Measurements from ENCODE around the gene KLHL24.
"Not testable (repeated sequence)": the region's sequence is repeated elsewhere in the genome, so short reads cannot be mapped to it uniquely, and the experiment has no call there.

KLHL24 gene

GRCh38 chr3:183634707-183635106 is 716 bp upstream of the KLHL24 start:
- DNase-seq (ENCODE audit: low read depth in 1 of 2, low spot score in 1 of 2) = no peak

GRCh38 chr3:183635107-183635430 is 354 bp upstream of the KLHL24 start:
- no peak for DNase-seq (ENCODE audit: low read depth in 1 of 2, low spot score in 1 of 2)

GRCh38 chr3:183636221-183637105 is 1.0 kb downstream of the KLHL24 start:
- peak; percentile 74 to 83 for DNase-seq (ENCODE audit: low read depth in 1 of 2, low spot score in 1 of 2)

- DNase-seq (ENCODE audit: low read depth in 1 of 2, low spot score in 1 of 2) = no peak
Measured at GRCh38 chr3:183637106-183637486, 1.7 kb downstream of the KLHL24 start.

GRCh38 chr3:183637633-183638032 is 2.2 kb downstream of the KLHL24 start:
- not testable (repeated sequence) for DNase-seq (ENCODE audit: low read depth in 1 of 2, low spot score in 1 of 2)

- no peak for DNase-seq (ENCODE audit: low read depth in 1 of 2, low spot score in 1 of 2)
Measured at GRCh38 chr3:183638101-183638852, 2.9 kb downstream of the KLHL24 start.

- not testable (repeated sequence) for DNase-seq (ENCODE audit: low read depth in 1 of 2, low spot score in 1 of 2)
Measured at GRCh38 chr3:183640635-183641034, 5.2 kb downstream of the KLHL24 start.

- no peak for DNase-seq (ENCODE audit: low read depth in 1 of 2, low spot score in 1 of 2)
Measured at GRCh38 chr3:183641882-183642281, 6.5 kb downstream of the KLHL24 start.

GRCh38 chr3:183644244-183644643 is 8.8 kb downstream of the KLHL24 start:
- DNase-seq (ENCODE audit: low read depth in 1 of 2, low spot score in 1 of 2) = no peak

- no peak for DNase-seq (ENCODE audit: low read depth in 1 of 2, low spot score in 1 of 2)
Measured at GRCh38 chr3:183645254-183645653, 9.8 kb downstream of the KLHL24 start.

- no peak for DNase-seq (ENCODE audit: low read depth in 1 of 2, low spot score in 1 of 2)
Measured at GRCh38 chr3:183650554-183650953, 15.1 kb downstream of the KLHL24 start.

- no peak for DNase-seq (ENCODE audit: low read depth in 1 of 2, low spot score in 1 of 2)
Measured at GRCh38 chr3:183653209-183654064, 18.0 kb downstream of the KLHL24 start.

GRCh38 chr3:183654727-183655126 is 19.3 kb downstream of the KLHL24 start:
- DNase-seq (ENCODE audit: low read depth in 1 of 2, low spot score in 1 of 2) = no peak

- DNase-seq (ENCODE audit: low read depth in 1 of 2, low spot score in 1 of 2) = no peak
Measured at GRCh38 chr3:183662099-183662498, 26.7 kb downstream of the KLHL24 start.

- DNase-seq (ENCODE audit: low read depth in 1 of 2, low spot score in 1 of 2) = no peak
Measured at GRCh38 chr3:183664913-183665381, 29.5 kb downstream of the KLHL24 start.

- DNase-seq (ENCODE audit: low read depth in 1 of 2, low spot score in 1 of 2) = no peak
Measured at GRCh38 chr3:183680061-183680460, 44.6 kb downstream of the KLHL24 start.

- DNase-seq (ENCODE audit: low read depth in 1 of 2, low spot score in 1 of 2) = no peak
Measured at GRCh38 chr3:183687705-183688104, 52.3 kb downstream of the KLHL24 start.

- no peak for DNase-seq (ENCODE audit: low read depth in 1 of 2, low spot score in 1 of 2)
Measured at GRCh38 chr3:183688874-183689273, 53.5 kb downstream of the KLHL24 start.

- not testable (repeated sequence) for DNase-seq (ENCODE audit: low read depth in 1 of 2, low spot score in 1 of 2)
Measured at GRCh38 chr3:183689621-183690020, 54.2 kb downstream of the KLHL24 start.

- no peak for DNase-seq (ENCODE audit: low read depth in 1 of 2, low spot score in 1 of 2)
Measured at GRCh38 chr3:183690402-183690995, 55.1 kb downstream of the KLHL24 start.

GRCh38 chr3:183692436-183692835 is 57.0 kb downstream of the KLHL24 start:
- no peak for DNase-seq (ENCODE audit: low read depth in 1 of 2, low spot score in 1 of 2)

Measured in activated T-helper 1 cell treated with anti-CD3 and anti-CD28 coated beads, Interleukin-2, amount 50 U/mL, for 16 hours (primary cell).